Neural cell (in vitro differentiated cells): ENCODE measurements around the gene RANBP3. TPM values are rescaled to one million over a fixed set of nuclear protein-coding genes. Genes with fewer than 3 reads are reported as not detected.
"Not testable (repeated sequence)": the region's sequence is repeated elsewhere in the genome, so short reads cannot be mapped to it uniquely, and the experiment has no call there.

ENCODE experiments used
- H2AFZ ChIP-seq: fragments of 200-600, 300-800 bp; sonication (generic), shearing (Covaris generic); 2 replicates; pipeline ENCODE4 v1.6.0; 2014; ENCODE audit warnings: low read depth, mild to moderate bottlenecking, antibody characterized with exemption, low read length, moderate library complexity
- H3F3A ChIP-seq: fragments of 200-600 bp; shearing (Covaris generic); 2 replicates; pipeline ENCODE4 v1.6.1; 2016; ENCODE audit warnings: mild to moderate bottlenecking, moderate library complexity, mixed read lengths, antibody characterized with exemption, low read length; ENCODE audit not compliant: insufficient read depth, poor library complexity, severe bottlenecking
- H3K27ac ChIP-seq: fragments of 200-600, 300-800 bp; sonication (generic), shearing (Covaris generic); 2 replicates; pipeline ENCODE4 v1.5.1; 2014; ENCODE audit warnings: mild to moderate bottlenecking, low read length, moderate library complexity
- H3K27me3 ChIP-seq: fragments of 300-800, 200-600 bp; sonication (generic), shearing (Covaris generic); 2 replicates; pipeline ENCODE4 v1.6.0; 2014; ENCODE audit warnings: mild to moderate bottlenecking, low read depth, low read length, moderate library complexity; ENCODE audit not compliant: insufficient read depth
- H3K36me3 ChIP-seq: fragments of 300-800, 200-600 bp; sonication (generic), shearing (Covaris generic); 2 replicates; pipeline ENCODE4 v1.5.1; 2014; ENCODE audit warnings: mild to moderate bottlenecking, antibody characterized with exemption, low read length, moderate library complexity; ENCODE audit not compliant: insufficient read depth
- H3K4me2 ChIP-seq: fragments of 300-800, 200-600 bp; sonication (generic), shearing (Covaris generic); 2 replicates; pipeline ENCODE4 v1.6.0; 2014; ENCODE audit warnings: mild to moderate bottlenecking, low read length
- H3K4me3 ChIP-seq: fragments of 300-800, 200-600 bp; sonication (generic), shearing (Covaris generic); 2 replicates; pipeline ENCODE4 v1.5.1; 2014; ENCODE audit warnings: mild to moderate bottlenecking, low read length, moderate library complexity
- H3K79me2 ChIP-seq: fragments of 200-600 bp; shearing (Covaris generic); replicated peaks from 2 replicates; pipeline ENCODE4 v1.6.0; 2014; ENCODE audit warnings: mild to moderate bottlenecking, low read length, moderate library complexity; ENCODE audit not compliant: insufficient read depth
- H3K9ac ChIP-seq: fragments of 300-800, 200-600 bp; sonication (generic), shearing (Covaris generic); 2 replicates; pipeline ENCODE4 v1.6.1; 2016; ENCODE audit warnings: mild to moderate bottlenecking, low read length, mixed read lengths
- H3K9me2 ChIP-seq: fragments of 200-600 bp; shearing (Covaris generic); 2 replicates; pipeline ENCODE4 v1.6.1; 2016; ENCODE audit warnings: mild to moderate bottlenecking, low read length, mixed read lengths; ENCODE audit not compliant: insufficient read depth
- H3K9me3 ChIP-seq: fragments of 200-600, 300-800 bp; sonication (generic), shearing (Covaris generic); 2 replicates; pipeline ENCODE4 v1.6.1; 2016; ENCODE audit warnings: mild to moderate bottlenecking, mixed run types, low read length, moderate library complexity, mixed read lengths
- H4K20me1 ChIP-seq: fragments of 200-600 bp; shearing (Covaris generic); 2 replicates; pipeline ENCODE4 v1.6.1; 2016; ENCODE audit warnings: mild to moderate bottlenecking, mixed run types; ENCODE audit not compliant: insufficient read depth
- EP300 ChIP-seq: fragments of 450-650 bp; conservative IDR thresholded peaks from 2 replicates; pipeline ENCODE4 v1.6.1; 2014; ENCODE audit warnings: antibody characterized with exemption, mild to moderate bottlenecking, moderate library complexity; ENCODE audit not compliant: poor library complexity, severe bottlenecking
- EZH2 ChIP-seq: fragments of 200-600, 300-800 bp; shearing (Covaris generic), sonication (generic); IDR thresholded peaks from 2 replicates; pipeline ENCODE4 v1.6.1; 2014; ENCODE audit warnings: antibody characterized with exemption, low read length, borderline replicate concordance, mild to moderate bottlenecking; ENCODE audit not compliant: insufficient read depth, poor library complexity, severe bottlenecking
- MXI1 ChIP-seq: fragments of 450-650 bp; conservative IDR thresholded peaks from 2 replicates; pipeline ENCODE4 v1.6.1; 2014; ENCODE audit warnings: antibody characterized with exemption, mild to moderate bottlenecking; ENCODE audit not compliant: poor library complexity, severe bottlenecking
- POLR2AphosphoS5 ChIP-seq: IDR thresholded peaks from 2 replicates; pipeline ENCODE4 v1.6.1; 2012
- RAD21 ChIP-seq: fragments of 450-650 bp; conservative IDR thresholded peaks from 2 replicates; pipeline ENCODE4 v1.6.1; 2014; ENCODE audit warnings: antibody characterized with exemption, mild to moderate bottlenecking, moderate library complexity
- SMC3 ChIP-seq: fragments of 450-650 bp; conservative IDR thresholded peaks from 2 replicates; pipeline ENCODE4 v1.6.1; 2014; ENCODE audit warnings: antibody characterized with exemption, mild to moderate bottlenecking, moderate library complexity; ENCODE audit not compliant: poor library complexity
- TAF1 ChIP-seq: IDR thresholded peaks from 2 replicates; pipeline ENCODE4 v1.6.1; 2012; ENCODE audit warnings: low read depth
- polyA plus RNA-seq: library from polyadenylated mRNA; depleted of rRNA; stranded (reverse); fragments of >200 nt; gene quantifications from 2 replicates; pipeline ENCODE4 v1.2.3, GENCODE V29; 2014
- TF ChIP-seq, protein P1 (sequence below): IDR thresholded peaks from 2 replicates; pipeline ENCODE4 v1.6.1; 2012; ENCODE audit warnings: borderline replicate concordance
- TF ChIP-seq, protein P2 (sequence below): fragments of 450-650 bp; IDR thresholded peaks from 2 replicates; pipeline ENCODE4 v1.5.1; 2014; ENCODE audit warnings: antibody characterized with exemption, mild to moderate bottlenecking, moderate library complexity; ENCODE audit not compliant: poor library complexity, severe bottlenecking

Gene RANBP3
- polyA plus RNA-seq, 1 donor from 2014 or later, result 67.6 TPM

DNA sequence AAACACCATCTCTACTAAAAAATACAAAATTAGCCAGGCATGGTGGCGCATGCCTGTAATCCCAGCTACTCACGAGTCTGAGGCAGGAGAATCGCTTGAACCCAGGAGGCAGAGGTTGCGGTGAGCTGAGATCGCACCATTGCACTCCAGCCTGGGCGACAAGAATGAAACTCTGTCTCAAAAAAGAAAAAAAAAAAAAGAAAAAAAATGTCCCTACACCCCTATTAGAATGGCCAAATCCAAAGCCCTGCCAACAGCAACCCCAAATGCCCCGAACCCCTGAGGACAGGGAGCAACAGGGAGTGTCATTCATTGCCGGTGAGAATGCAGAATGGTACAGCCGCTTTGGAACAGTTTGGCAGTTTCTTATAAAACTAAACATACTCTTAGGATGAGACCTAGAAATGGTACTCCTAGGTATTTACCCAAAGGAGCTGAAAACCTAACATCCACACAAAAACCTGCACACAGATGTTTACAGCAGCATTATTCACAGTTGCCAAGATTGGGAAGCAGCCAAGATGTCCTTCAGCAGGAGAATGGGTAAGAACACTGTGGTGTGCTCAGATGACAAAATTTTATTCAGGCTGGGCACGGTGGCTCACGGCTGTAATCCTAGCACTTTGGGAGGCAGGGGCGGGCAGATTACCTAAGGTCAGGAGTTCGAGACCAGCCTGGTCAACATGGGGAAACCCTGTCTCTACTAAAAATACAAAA, 94.6 kb downstream of the RANBP3 start:
- H3K27me3 ChIP-seq, H3K27ac ChIP-seq, H3K9ac ChIP-seq, H3K9me2 ChIP-seq, H3K79me2 ChIP-seq, H3K4me2 ChIP-seq, H2AFZ ChIP-seq, H3K4me3 ChIP-seq, H3F3A ChIP-seq, H3K36me3 ChIP-seq, H3K9me3 ChIP-seq, H4K20me1 ChIP-seq: not testable (repeated sequence)

DNA sequence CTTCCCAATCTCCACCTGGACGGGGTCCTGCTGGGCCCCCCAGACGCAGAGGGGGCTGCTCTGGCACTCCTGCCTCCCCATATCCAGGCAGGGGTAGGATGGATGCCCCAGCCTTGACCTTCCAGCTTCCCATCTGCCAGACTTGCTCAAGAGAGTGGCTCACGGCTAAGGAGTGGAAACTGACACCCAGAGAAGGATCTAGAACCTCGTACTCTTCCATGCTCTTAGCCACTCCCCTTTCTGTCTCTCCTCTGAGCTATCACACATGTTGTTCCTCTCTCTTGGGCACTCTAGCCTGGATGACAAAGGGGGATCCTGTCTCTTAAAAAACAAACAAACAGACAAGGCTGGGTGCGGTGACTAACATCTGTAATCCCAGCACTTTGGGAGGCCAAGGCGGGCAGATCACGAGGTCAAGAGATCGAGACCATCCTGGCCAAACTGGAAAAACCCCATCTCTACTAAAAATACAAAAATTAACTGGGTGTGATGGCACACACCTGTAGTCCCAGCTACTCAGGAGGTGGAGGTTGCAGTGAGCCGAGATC, 95.4 kb downstream of the RANBP3 start:
- Histone ChIP-seq H3K27ac (no peak overlapping the region), H3K4me3 (no peak overlapping the region), H3F3A (no peaks in the 10 kb centered on the region), H3K9ac (no peak overlapping the region), H3K79me2 (no peaks in the 10 kb centered on the region), H4K20me1 (no peaks in the 10 kb centered on the region), H3K36me3 (no peaks in the 10 kb centered on the region), H3K9me3 (no peaks in the 10 kb centered on the region), H2AFZ (no peak overlapping the region), H3K4me2 (no peak overlapping the region), H3K9me2 (no peaks in the 10 kb centered on the region), H3K27me3 (no peaks in the 10 kb centered on the region)
- TF ChIP-seq POLR2AphosphoS5 (no peak), RAD21 (no peak)

DNA sequence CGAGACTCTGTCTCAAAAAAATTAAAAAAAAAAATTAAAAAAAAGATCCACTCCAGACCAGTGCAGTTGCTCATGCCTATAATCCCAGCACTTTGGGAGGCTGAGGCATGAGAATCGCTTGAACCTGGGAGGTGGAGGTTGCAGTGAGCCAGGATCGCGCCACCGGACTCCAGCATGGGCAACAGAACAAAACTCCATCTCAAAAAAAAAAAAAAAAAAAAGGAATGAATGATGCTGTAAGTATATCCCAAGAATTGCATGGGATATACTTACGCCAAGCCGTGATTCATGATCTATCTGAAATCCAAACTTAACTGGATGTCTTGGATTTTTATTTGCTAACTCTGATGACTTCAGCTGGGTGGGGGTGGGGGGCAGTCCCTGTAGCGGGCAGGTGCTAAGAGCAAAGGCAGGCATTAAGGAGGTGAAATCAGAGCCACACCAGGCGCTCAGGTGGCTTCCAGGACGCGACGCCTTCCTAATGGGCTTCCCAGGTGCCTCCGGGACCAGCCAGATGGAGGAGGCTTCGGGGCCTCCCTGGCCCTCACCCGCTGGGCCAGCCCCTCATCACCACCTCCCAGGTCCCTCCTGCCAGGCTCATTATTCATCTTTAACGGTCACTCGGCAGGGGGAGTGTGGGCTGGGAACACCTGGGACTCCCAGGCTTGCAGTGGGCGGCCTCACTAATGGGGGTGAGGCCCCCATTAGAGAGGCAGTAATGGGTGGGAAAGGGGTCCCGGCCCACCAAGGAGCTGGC, 96.2 kb downstream of the RANBP3 start:
- no peaks in the 10 kb centered on the region for H3F3A ChIP-seq
- H3K9me2 ChIP-seq, result no peaks in the 10 kb centered on the region
- no peaks in the 10 kb centered on the region for H3K27me3 ChIP-seq
- no peaks in the 10 kb centered on the region for H3K9me3 ChIP-seq
- H3K79me2 ChIP-seq, result no peaks in the 10 kb centered on the region
- H2AFZ ChIP-seq, result no peak overlapping the region
- H3K9ac ChIP-seq, result no peak overlapping the region
- H4K20me1 ChIP-seq, result no peaks in the 10 kb centered on the region
- H3K27ac ChIP-seq, result no peak overlapping the region
- no peak overlapping the region for H3K4me3 ChIP-seq
- TF ChIP-seq, protein P1, sequence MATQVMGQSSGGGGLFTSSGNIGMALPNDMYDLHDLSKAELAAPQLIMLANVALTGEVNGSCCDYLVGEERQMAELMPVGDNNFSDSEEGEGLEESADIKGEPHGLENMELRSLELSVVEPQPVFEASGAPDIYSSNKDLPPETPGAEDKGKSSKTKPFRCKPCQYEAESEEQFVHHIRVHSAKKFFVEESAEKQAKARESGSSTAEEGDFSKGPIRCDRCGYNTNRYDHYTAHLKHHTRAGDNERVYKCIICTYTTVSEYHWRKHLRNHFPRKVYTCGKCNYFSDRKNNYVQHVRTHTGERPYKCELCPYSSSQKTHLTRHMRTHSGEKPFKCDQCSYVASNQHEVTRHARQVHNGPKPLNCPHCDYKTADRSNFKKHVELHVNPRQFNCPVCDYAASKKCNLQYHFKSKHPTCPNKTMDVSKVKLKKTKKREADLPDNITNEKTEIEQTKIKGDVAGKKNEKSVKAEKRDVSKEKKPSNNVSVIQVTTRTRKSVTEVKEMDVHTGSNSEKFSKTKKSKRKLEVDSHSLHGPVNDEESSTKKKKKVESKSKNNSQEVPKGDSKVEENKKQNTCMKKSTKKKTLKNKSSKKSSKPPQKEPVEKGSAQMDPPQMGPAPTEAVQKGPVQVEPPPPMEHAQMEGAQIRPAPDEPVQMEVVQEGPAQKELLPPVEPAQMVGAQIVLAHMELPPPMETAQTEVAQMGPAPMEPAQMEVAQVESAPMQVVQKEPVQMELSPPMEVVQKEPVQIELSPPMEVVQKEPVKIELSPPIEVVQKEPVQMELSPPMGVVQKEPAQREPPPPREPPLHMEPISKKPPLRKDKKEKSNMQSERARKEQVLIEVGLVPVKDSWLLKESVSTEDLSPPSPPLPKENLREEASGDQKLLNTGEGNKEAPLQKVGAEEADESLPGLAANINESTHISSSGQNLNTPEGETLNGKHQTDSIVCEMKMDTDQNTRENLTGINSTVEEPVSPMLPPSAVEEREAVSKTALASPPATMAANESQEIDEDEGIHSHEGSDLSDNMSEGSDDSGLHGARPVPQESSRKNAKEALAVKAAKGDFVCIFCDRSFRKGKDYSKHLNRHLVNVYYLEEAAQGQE, result no peak
- TF ChIP-seq MXI1 (no peak), POLR2AphosphoS5 (no peak), TAF1 (no peak), EP300 (no peak), SMC3 (no peak), EZH2 (no peak), RAD21 (no peak)
- TF ChIP-seq, protein P2, sequence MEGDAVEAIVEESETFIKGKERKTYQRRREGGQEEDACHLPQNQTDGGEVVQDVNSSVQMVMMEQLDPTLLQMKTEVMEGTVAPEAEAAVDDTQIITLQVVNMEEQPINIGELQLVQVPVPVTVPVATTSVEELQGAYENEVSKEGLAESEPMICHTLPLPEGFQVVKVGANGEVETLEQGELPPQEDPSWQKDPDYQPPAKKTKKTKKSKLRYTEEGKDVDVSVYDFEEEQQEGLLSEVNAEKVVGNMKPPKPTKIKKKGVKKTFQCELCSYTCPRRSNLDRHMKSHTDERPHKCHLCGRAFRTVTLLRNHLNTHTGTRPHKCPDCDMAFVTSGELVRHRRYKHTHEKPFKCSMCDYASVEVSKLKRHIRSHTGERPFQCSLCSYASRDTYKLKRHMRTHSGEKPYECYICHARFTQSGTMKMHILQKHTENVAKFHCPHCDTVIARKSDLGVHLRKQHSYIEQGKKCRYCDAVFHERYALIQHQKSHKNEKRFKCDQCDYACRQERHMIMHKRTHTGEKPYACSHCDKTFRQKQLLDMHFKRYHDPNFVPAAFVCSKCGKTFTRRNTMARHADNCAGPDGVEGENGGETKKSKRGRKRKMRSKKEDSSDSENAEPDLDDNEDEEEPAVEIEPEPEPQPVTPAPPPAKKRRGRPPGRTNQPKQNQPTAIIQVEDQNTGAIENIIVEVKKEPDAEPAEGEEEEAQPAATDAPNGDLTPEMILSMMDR, result no peak
- H3K36me3 ChIP-seq, result no peaks in the 10 kb centered on the region
- no peak overlapping the region for H3K4me2 ChIP-seq
